Lower leg skin (tissue), 4 donors: ENCODE measurements around the gene IGFN1. TPM values are rescaled to one million over a fixed set of nuclear protein-coding genes. Genes with fewer than 3 reads are reported as not detected.
A peak's percentile ranks its signal among the peaks of the same experiment; 100 is the strongest.

Source experiments
- DNase-seq, 2 donors: peaks; one replicate each; pipeline ENCODE4 v3.0.0-alpha.2; 2019; ENCODE audit warnings: low spot score in 2 of 2
- H3K4me3 ChIP-seq: fragments of 200-600 bp; sonication (generic); 2 replicates; pipeline ENCODE4 v1.5.1; 2017; ENCODE audit warnings: mild to moderate bottlenecking, low read depth; ENCODE audit not compliant: poor library complexity, severe bottlenecking
- POLR2A ChIP-seq, 2 donors: fragments of 450-650 bp; IDR thresholded peaks; one replicate each; pipeline ENCODE4 v1.6.1; 2016 to 2017; ENCODE audit warnings: antibody characterized with exemption in 2 of 2, mild to moderate bottlenecking in 1 of 2, moderate library complexity in 1 of 2
- WGBS, 2 donors: methylation state at CpG; one replicate each; pipeline ENCODE4 v1.1.5; 2018; 5-methylcytosine and 5-hydroxymethylcytosine counted together
- intact Hi-C: fragments of 100-400 bp; cut with DNase I; formaldehyde crosslinking; loops from one replicate; pipeline ENCODE4 v1.15.0; 2023; ENCODE audit warnings: low total_unique reads
- total RNA-seq, 4 donors: library from RNA; depleted of rRNA; stranded (reverse); fragments of >200 nt; gene quantifications; one replicate each; pipeline ENCODE4 v1.1.0, GENCODE V29; 2016
- TF ChIP-seq, protein P1 (sequence below), 3 donors: fragments of 450-650 bp; IDR thresholded peaks; one replicate each; pipeline ENCODE4 v1.5.1; 2016; ENCODE audit warnings: antibody characterized with exemption in 3 of 3, mild to moderate bottlenecking in 3 of 3, moderate library complexity in 2 of 3

IGFN1 gene
- total RNA-seq, 4 donors from 2014 or later = 0.32 TPM; not detected in 3

- TF ChIP-seq, protein P1, sequence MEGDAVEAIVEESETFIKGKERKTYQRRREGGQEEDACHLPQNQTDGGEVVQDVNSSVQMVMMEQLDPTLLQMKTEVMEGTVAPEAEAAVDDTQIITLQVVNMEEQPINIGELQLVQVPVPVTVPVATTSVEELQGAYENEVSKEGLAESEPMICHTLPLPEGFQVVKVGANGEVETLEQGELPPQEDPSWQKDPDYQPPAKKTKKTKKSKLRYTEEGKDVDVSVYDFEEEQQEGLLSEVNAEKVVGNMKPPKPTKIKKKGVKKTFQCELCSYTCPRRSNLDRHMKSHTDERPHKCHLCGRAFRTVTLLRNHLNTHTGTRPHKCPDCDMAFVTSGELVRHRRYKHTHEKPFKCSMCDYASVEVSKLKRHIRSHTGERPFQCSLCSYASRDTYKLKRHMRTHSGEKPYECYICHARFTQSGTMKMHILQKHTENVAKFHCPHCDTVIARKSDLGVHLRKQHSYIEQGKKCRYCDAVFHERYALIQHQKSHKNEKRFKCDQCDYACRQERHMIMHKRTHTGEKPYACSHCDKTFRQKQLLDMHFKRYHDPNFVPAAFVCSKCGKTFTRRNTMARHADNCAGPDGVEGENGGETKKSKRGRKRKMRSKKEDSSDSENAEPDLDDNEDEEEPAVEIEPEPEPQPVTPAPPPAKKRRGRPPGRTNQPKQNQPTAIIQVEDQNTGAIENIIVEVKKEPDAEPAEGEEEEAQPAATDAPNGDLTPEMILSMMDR (IDR thresholded peaks at IDR 0.05) = no peak
- TF ChIP-seq POLR2A (IDR thresholded peaks at IDR 0.05) = no peak
- no peak for DNase-seq
- whole genome bisulfite sequencing, 2 donors = 87 to 91% methylated on average over 13 of the region's 13 CpGs
These were observed 14.4 kb downstream of the IGFN1 start for GRCh38 chr1:201205036-201205435.

DNA sequence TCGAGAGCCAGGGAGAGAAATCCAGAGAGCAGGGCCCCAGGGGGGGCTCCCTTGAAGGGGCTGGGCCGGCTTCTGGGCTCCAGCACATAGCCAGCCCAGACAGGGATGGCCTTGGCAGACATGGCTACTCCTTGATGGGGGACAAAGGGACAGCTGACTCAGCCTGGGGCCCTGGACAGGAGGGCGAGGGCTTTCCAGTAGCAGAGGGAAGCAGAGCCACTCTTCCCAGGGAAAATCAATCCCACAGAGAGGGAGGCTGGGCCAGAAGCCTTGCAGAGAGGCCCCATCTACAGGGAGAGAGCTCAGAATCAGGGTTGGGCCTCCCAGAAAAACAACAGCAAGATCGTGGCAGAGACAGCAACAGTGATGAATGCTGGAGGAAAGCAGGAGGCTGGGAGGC, 15.6 kb downstream of the IGFN1 start:
- 60 to 63% methylated on average over 4 of the region's 4 CpGs for WGBS, 2 donors
- intact Hi-C loops = loop anchor here (10.0 kb wide), 1 partner anchor 71 kb away; no protein-coding TSS in a partner anchor
- DNase-seq = no peak
- no peak for TF ChIP-seq POLR2A (IDR thresholded peaks at IDR 0.05)
- TF ChIP-seq, protein P1 (IDR thresholded peaks at IDR 0.05) = no peak
- H3K4me3 ChIP-seq = no peak overlapping the region

More at GRCh38 chr1:201205036-201205435, 14.4 kb downstream of the IGFN1 start:
- intact Hi-C loops = loop anchor here (10.0 kb wide), 1 partner anchor 70 kb away; no protein-coding TSS in a partner anchor
- H3K4me3 ChIP-seq = no peak overlapping the region

GRCh38 chr1:201207046-201207445, 16.4 kb downstream of the IGFN1 start:
- no peak for TF ChIP-seq POLR2A (IDR thresholded peaks at IDR 0.05)
- TF ChIP-seq, protein P1 (IDR thresholded peaks at IDR 0.05) = no peak
- no peak overlapping the region for H3K4me3 ChIP-seq
- 94 to 95% methylated on average over 3 of the region's 3 CpGs for WGBS, 2 donors
- intact Hi-C loops = loop anchor here (10.0 kb wide), 1 partner anchor 72 kb away; no protein-coding TSS in a partner anchor
- DNase-seq = no peak

GRCh38 chr1:201208236-201208635, 17.6 kb downstream of the IGFN1 start:
- intact Hi-C loops = loop anchor here (10.0 kb wide), 1 partner anchor 73 kb away; no protein-coding TSS in a partner anchor
- WGBS, 2 donors = 100% methylated on average over 2 of the region's 2 CpGs
- no peak overlapping the region for H3K4me3 ChIP-seq
- DNase-seq = no peak
- TF ChIP-seq POLR2A (IDR thresholded peaks at IDR 0.05) = no peak
- TF ChIP-seq, protein P1 (IDR thresholded peaks at IDR 0.05) = no peak

GRCh38 chr1:201212056-201212455, 21.4 kb downstream of the IGFN1 start:
- DNase-seq = peak in 1 of 2 donors; percentile 70
- 91 to 98% methylated on average over 5 of the region's 5 CpGs for WGBS, 2 donors
- intact Hi-C loops = no loop called here
- H3K4me3 ChIP-seq = no peak overlapping the region
- TF ChIP-seq POLR2A (IDR thresholded peaks at IDR 0.05) = no peak
- TF ChIP-seq, protein P1 (IDR thresholded peaks at IDR 0.05) = no peak
